SK-MEL-5 (cell line): ENCODE measurements around the gene CHD2. TPM values are rescaled to one million over a fixed set of nuclear protein-coding genes. Genes with fewer than 3 reads are reported as not detected.
"Not testable (repeated sequence)": the region's sequence is repeated elsewhere in the genome, so short reads cannot be mapped to it uniquely, and the experiment has no call there.

Experiments used
- DNase-seq: peaks from one replicate; pipeline ENCODE4 v3.0.0-alpha.2; 2016; ENCODE audit warnings: low read depth, low spot score
- in situ Hi-C: cut with HindIII; loops from 2 replicates; pipeline ENCODE4 v1.10.0; 2016; ENCODE audit warnings: low sequenced_read_pairs, high pct_unique_total_duplicates, low pct_unique_long_range_greater_than_20kb
- total RNA-seq: library from RNA; depleted of rRNA; stranded (reverse); fragments of >200 nt; shearing (Covaris generic); gene quantifications from 2 replicates; pipeline ENCODE4 v1.2.3, GENCODE V29; 2014

Gene CHD2
- total RNA-seq, 1 experiment from 2014 or later: 37.9 TPM

DNA sequence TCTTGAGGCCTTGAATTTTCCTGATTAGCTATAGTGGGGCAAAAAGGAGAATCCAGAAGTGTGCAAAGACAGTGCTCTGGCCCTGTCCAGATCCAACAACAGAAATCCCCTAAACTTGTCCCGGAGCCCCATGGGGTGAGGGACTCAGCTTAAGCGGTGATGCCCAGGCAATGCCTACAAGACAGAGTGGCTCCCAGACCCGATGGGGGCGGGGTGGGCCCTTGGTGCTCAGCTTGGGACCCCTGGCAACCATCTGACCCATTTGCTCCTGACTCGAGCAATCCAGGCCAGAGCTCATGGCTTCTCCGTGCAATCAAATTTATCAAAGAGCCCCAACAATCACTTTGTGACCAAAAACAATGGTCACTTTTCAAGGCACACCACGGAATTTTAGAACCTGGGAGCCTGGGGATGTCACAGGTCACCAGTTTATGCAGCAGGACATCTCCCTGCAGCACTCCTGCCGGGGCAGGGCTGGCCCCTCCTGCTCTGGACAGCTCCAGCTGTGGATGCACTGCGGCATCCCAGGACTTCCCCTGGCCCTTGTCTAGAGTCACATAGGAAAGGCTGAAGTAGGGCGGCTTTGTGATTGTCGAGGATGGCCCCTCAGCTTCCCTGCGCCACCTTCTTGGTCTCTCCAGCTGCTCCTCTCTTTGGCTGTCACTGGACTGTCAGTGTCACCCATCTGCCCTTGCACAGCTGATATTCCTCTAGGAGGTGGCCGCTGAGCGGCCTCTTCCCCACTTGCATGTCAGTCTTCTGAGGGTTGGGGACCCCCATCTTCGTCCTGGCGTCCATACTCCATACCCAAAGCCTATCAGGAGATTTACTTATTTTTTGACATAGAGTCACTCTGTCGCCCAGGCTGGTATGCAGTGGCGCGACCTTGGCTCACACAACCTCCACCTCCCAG lies 160.5 kb downstream of the CHD2 start:
- DNase-seq: no peak
- in situ Hi-C loops: no loop called here

- in situ Hi-C loops, DNase-seq: not testable (repeated sequence)
Measured at GRCh38 chr15:93062628-93063261, 162.6 kb downstream of the CHD2 start.

- DNase-seq: no peak
- in situ Hi-C loops: no loop called here
Measured at GRCh38 chr15:93063262-93063671, 163.1 kb downstream of the CHD2 start.

- no peak for DNase-seq
- in situ Hi-C loops: no loop called here
Measured at GRCh38 chr15:93063796-93064690, 163.9 kb downstream of the CHD2 start.

DNA sequence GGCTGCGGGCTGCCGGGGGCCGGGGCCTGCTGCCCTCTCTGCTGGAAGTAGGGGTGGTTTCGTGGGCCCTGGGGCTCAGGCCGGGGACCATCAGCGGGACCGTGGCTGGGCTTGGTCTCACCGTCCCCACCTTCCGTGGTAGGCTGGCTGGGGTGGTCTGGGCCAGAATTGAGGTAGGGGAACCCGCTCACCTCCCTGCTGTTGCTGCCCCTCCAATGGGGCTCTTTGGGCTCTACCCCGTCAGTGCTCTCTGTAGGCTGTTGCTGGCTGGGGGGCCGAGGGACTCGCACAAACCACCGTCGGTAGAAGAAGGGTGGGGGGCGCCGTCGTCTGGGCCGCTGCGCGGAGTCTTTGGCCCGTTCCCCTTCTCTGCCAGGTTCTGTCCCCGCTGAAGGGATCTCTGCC lies 165.5 kb downstream of the CHD2 start:
- in situ Hi-C loops: no loop called here
- DNase-seq: no peak

- in situ Hi-C loops: no loop called here
- DNase-seq: no peak
Measured at GRCh38 chr15:93066224-93066681, 166.1 kb downstream of the CHD2 start.

DNA sequence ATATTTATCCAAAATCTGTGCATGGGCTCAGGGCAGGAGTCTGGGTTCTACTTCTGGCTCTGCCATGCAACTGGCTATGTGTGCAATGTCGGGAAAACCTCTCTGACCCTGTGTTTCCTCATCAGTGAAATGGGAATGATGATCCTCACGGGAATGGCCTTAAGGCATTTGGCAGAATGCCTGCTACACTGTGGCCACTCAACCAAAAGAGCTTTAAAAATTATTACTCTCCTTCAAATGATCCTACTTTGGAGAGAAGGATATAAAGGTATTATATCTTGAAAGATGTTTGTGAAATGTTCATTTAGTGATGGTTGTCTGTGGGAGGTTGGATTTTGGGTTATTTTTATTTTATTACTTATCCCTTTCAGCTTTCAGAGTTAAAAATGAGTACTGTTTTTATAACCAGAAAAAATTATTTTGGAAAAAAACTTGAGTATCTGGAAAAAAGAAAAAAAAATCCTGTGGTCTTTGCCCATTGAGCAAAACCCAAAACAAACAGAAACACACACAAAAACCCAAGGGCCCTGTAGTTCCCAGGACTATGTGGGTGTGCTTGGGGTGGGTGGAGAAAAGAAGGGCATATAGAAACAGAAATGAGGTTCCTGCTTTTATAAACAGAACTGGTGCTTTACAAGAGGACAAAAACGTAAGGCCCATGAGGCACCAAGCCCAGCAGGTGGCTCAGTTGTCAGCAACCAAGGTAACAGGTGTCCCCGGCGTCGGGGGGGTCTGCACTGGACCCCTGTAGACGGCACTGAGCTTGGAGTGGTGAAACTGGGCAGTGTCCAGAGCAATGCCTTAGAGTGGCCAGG lies 166.9 kb downstream of the CHD2 start:
- peak; percentile 21 for DNase-seq
- in situ Hi-C loops: no loop called here

GRCh38 chr15:93067649-93068085 lies 167.5 kb downstream of the CHD2 start:
- in situ Hi-C loops: no loop called here
- DNase-seq: no peak

- in situ Hi-C loops: no loop called here
- no peak for DNase-seq
Measured at GRCh38 chr15:93068581-93069199, 168.6 kb downstream of the CHD2 start.

- in situ Hi-C loops: no loop called here
- no peak for DNase-seq
Measured at GRCh38 chr15:93070132-93070531, 170.0 kb downstream of the CHD2 start.

DNA sequence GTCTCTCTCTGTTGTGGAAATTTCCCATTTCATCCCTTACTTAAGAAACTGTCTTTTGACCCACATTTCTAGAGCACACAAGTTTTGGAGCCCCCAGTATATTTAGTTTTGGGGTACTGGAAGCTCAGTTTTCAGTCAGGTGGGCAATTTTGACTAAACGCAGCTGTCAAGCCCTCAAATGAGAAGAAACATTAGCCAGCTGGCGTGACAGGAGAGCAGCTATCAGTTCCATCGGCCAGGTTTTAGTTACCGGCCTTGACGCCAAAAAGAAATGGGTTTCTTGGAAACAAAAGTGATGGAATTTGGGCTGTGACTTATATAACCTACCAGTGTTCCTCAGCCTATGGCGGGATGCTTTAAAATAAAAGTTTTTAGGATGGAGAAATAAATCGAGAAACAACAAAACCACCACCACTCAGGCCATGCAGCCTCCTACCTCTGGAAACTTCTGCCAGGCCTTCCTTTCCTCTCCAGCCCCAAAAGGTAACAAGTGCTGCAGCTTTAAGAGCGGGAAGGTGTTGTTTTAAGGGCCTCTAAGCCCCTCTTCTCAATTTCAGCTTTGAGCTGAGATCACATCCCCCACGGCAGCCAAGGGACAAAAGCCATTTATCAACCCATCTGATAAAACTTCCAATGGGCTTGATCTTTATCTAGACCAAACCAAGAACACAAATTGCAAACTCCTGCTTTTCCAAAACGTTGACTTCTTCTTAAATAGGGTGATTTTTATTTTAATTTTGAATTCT lies 170.6 kb downstream of the CHD2 start:
- DNase-seq: no peak
- in situ Hi-C loops: no loop called here

- in situ Hi-C loops: no loop called here
- DNase-seq: no peak
Measured at GRCh38 chr15:93071469-93071936, 171.4 kb downstream of the CHD2 start.

GRCh38 chr15:93072011-93072410 lies 171.9 kb downstream of the CHD2 start:
- DNase-seq: peak; percentile 41
- in situ Hi-C loops: no loop called here

DNA sequence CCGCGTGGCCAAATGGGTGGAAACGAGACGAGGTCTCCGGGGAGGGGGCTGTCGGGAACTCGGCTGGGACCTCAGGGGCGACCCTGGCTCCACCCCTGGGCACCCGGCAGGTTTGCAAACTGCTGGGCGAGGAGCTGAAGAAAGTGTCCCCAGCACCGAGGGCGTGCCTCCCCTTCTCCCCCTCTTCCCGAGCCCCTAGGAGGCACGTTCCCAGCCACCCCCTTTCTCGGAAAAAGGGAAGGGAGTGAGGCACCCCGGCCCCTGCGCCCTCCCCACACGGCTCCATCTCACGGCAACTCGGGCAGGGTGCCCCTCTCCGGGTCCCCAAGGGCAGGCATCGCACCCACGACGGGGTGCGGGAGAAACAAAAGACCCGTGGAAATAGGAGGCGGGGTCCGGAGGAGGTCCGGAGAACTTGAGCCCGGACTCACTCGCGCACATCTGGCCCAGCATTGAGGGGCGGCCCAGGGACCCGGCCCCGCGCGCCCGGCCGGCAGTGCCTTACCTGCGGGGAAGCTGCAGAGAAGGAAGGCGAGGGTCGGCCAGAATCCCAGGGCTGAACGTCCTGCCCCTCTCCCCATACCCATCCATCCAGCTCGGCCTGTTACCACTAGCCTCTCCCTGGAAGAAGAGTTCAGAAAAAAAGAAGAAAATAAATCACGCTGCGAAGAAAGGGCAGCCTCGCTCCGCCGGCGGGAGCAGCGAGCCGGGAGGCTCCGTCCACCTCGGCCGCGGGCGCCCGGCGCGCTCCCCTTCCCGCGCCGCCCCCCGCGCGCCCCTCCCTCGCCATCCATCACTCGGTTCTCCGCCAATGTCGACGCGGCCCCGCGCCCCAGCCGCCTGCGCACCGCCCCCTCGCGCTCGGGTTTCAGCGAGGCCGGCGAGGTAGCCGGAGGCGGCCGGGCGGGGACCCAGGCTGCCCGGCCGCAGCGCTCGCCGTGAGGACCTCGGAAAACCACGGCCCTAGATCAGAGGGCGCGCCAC lies 172.6 kb downstream of the CHD2 start:
- DNase-seq: no peak
- in situ Hi-C loops: no loop called here

- DNase-seq: no peak
- in situ Hi-C loops: no loop called here
Measured at GRCh38 chr15:93073465-93073952, 173.4 kb downstream of the CHD2 start.
